OCI-LY3 (cell line): ENCODE results near the gene SIN3B.

Experiments used
- CTCF ChIP-seq: fragments of 200-600, 300-600 bp; sonication (generic); IDR thresholded peaks from 2 replicates; pipeline ENCODE4 v1.5.1; 2014; ENCODE audit warnings: antibody characterized with exemption, low read length, low read depth
- EZH2phosphoT487 ChIP-seq: fragments of 200-600 bp; shearing (Covaris generic); IDR thresholded peaks from 2 replicates; pipeline ENCODE4 v1.6.1; 2018; ENCODE audit warnings: antibody characterized with exemption, mixed run types, low read depth

- TF ChIP-seq CTCF = no peak
- no peak for TF ChIP-seq EZH2phosphoT487
Observed at GRCh38 chr19:16898361-16899015, 69.3 kb downstream of the SIN3B start.
